Measurements from ENCODE around the gene HUNK. TPM values are rescaled to one million over a fixed set of nuclear protein-coding genes. Genes with fewer than 3 reads are reported as not detected.

Gene HUNK
- 12.2 TPM for total RNA-seq (ENCODE audit: unreplicated experiment)
- long read RNA-seq, partial matches to known transcripts, result 0 of 2 reads
- long read RNA-seq, other reads (novel, unspliced or antisense), result 2 of 2 reads

GRCh38 chr21:31872452-31873274 is at the start of gene HUNK:
HUNK (plus strand) TSS chr21:31873020; CDS start chr21:31873675, 655 bp downstream.
- H3K27me3 Mint-ChIP-seq (ENCODE audit: unreplicated experiment), result peaks cover 18% of the 10 kb centered on the region
- peak within 1 kb of the TSS; percentile 94 for H3K4me3 Mint-ChIP-seq (ENCODE audit: unreplicated experiment)
- H3K36me3 Mint-ChIP-seq (ENCODE audit: unreplicated experiment), result no peaks in the 10 kb centered on the region
- peak; percentile 77 for DNase-seq
- H3K4me1 Mint-ChIP-seq (ENCODE audit: low read depth, unreplicated experiment), result peaks cover 5% of the 10 kb centered on the region
- TF ChIP-seq CTCF (IDR thresholded peaks at IDR 0.05; ENCODE audit: partially characterized antibody, unreplicated experiment), result no peak
- H3K27ac Mint-ChIP-seq (ENCODE audit: unreplicated experiment), result peak within 1 kb of the TSS; percentile 94
- H3K9me3 Mint-ChIP-seq (ENCODE audit: unreplicated experiment), result peaks cover 10% of the 10 kb centered on the region

GRCh38 chr21:31829736-31830472 is 42.9 kb upstream of the HUNK start:
- TF ChIP-seq CTCF (IDR thresholded peaks at IDR 0.05; ENCODE audit: partially characterized antibody, unreplicated experiment), result no peak
- H3K27me3 Mint-ChIP-seq (ENCODE audit: unreplicated experiment), result no peaks in the 10 kb centered on the region
- no peaks in the 10 kb centered on the region for H3K4me1 Mint-ChIP-seq (ENCODE audit: low read depth, unreplicated experiment)
- no peak overlapping the region for H3K27ac Mint-ChIP-seq (ENCODE audit: unreplicated experiment)
- H3K36me3 Mint-ChIP-seq (ENCODE audit: unreplicated experiment), result no peaks in the 10 kb centered on the region
- no peak for DNase-seq
- peaks cover 4% of the 10 kb centered on the region for H3K9me3 Mint-ChIP-seq (ENCODE audit: unreplicated experiment)
- no peak overlapping the region for H3K4me3 Mint-ChIP-seq (ENCODE audit: unreplicated experiment)

- Mint-ChIP-seq H3K27me3 (ENCODE audit: unreplicated experiment) (no peaks in the 10 kb centered on the region), H3K27ac (ENCODE audit: unreplicated experiment) (no peak overlapping the region), H3K4me3 (ENCODE audit: unreplicated experiment) (no peak overlapping the region), H3K36me3 (ENCODE audit: unreplicated experiment) (no peaks in the 10 kb centered on the region), H3K4me1 (ENCODE audit: low read depth, unreplicated experiment) (no peaks in the 10 kb centered on the region), H3K9me3 (ENCODE audit: unreplicated experiment) (peaks cover 4% of the 10 kb centered on the region)
- no peak for TF ChIP-seq CTCF (IDR thresholded peaks at IDR 0.05; ENCODE audit: partially characterized antibody, unreplicated experiment)
- DNase-seq, result no peak
Observed at GRCh38 chr21:31830701-31831100, 42.1 kb upstream of the HUNK start.

GRCh38 chr21:31837041-31837440 is 35.8 kb upstream of the HUNK start:
- Mint-ChIP-seq H3K4me3 (ENCODE audit: unreplicated experiment) (no peak overlapping the region), H3K4me1 (ENCODE audit: low read depth, unreplicated experiment) (no peaks in the 10 kb centered on the region), H3K27me3 (ENCODE audit: unreplicated experiment) (no peaks in the 10 kb centered on the region), H3K27ac (ENCODE audit: unreplicated experiment) (no peak overlapping the region), H3K36me3 (ENCODE audit: unreplicated experiment) (no peaks in the 10 kb centered on the region), H3K9me3 (ENCODE audit: unreplicated experiment) (no peaks in the 10 kb centered on the region)
- no peak for DNase-seq
- TF ChIP-seq CTCF (IDR thresholded peaks at IDR 0.05; ENCODE audit: partially characterized antibody, unreplicated experiment), result no peak
